Cardiac fibroblast (primary cell): Measurements from ENCODE around the gene PSMD1.

Source experiments
- DNase-seq, 2 donors: peaks; one replicate each; pipeline versions ENCODE4 v3.0.0 to v3.0.0-alpha.2; 2010; ENCODE audit warnings: low read depth in 2 of 2
- H3K4me3 ChIP-seq, 2 donors: replicated peaks in 1 of 2; 1 replicate in 1 of 2; 2 replicates in 1 of 2; pipeline ENCODE4 v1.5.1; 2011; ENCODE audit warnings: low read depth in 2 of 2, low read length in 2 of 2, mild to moderate bottlenecking in 2 of 2, moderate library complexity in 1 of 2
- TF ChIP-seq, protein P1 (sequence below): IDR thresholded peaks from one replicate; pipeline ENCODE4 v1.5.1; 2011; ENCODE audit warnings: low read depth, mild to moderate bottlenecking, low read length, inconsistent platforms

PSMD1 gene

DNA sequence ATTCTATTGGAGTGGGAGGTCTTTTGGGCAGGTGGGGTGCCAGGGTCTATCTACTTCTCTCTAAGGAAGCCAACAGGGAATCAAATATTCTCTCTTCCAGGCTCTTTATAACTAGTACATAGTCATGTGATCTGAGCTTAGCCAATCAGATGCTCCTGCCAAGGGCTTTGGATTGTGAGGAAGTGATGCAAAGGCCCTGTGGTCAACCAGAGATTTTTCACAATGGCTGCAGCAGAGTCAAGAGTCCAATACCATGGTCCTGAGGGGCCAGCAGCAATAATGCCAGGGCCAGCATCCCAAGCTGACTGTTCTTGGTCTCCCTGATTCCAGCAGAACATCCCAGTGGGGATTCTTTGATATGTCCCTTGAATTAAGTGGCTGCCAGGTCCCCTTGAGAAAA lies 27.8 kb upstream of the PSMD1 start:
- no peak overlapping the region for H3K4me3 ChIP-seq
- no peak for DNase-seq
- TF ChIP-seq, protein P1, sequence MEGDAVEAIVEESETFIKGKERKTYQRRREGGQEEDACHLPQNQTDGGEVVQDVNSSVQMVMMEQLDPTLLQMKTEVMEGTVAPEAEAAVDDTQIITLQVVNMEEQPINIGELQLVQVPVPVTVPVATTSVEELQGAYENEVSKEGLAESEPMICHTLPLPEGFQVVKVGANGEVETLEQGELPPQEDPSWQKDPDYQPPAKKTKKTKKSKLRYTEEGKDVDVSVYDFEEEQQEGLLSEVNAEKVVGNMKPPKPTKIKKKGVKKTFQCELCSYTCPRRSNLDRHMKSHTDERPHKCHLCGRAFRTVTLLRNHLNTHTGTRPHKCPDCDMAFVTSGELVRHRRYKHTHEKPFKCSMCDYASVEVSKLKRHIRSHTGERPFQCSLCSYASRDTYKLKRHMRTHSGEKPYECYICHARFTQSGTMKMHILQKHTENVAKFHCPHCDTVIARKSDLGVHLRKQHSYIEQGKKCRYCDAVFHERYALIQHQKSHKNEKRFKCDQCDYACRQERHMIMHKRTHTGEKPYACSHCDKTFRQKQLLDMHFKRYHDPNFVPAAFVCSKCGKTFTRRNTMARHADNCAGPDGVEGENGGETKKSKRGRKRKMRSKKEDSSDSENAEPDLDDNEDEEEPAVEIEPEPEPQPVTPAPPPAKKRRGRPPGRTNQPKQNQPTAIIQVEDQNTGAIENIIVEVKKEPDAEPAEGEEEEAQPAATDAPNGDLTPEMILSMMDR: no peak

DNA sequence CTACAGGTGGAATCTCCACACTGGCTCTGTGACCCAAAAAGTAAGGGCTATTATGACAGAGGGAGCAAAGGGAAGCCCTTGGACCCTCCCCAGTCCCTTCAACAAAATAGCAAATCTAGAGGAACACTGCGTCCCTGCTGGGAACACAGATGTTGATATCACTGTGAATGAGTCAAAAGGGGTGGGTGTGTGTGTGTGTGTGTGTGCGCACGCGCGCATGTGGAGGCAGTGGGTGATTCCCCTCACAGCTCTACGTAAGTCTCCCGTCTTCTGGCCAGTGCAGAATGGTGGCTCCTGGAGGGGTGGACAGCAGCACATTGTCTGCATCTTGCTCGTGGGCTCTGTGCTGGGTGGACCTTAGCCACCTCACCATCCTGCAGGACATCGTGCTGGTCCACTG lies 27.1 kb upstream of the PSMD1 start:
- no peak for DNase-seq
- TF ChIP-seq, protein P1: no peak
- no peak overlapping the region for H3K4me3 ChIP-seq

DNA sequence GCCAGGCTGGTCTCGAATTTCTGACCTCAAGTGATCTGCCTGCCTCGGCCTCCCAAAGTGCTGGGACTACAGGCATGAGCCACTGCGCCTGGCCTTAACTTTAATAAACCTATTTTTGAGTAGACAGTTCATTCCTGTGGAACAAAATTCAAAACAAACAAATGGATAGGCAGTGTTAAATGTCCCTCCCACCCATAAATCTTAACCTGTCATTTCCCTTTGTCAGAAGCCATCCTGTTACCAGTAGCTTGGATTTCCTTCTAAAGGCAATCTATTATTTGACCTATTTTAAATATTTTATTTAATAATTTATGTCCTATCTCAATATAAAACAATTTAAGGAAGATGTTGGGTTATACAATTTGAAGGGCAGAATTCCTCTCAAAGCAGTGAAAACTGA lies 25.9 kb upstream of the PSMD1 start:
- no peak overlapping the region for H3K4me3 ChIP-seq
- TF ChIP-seq, protein P1: no peak
- no peak for DNase-seq

DNA sequence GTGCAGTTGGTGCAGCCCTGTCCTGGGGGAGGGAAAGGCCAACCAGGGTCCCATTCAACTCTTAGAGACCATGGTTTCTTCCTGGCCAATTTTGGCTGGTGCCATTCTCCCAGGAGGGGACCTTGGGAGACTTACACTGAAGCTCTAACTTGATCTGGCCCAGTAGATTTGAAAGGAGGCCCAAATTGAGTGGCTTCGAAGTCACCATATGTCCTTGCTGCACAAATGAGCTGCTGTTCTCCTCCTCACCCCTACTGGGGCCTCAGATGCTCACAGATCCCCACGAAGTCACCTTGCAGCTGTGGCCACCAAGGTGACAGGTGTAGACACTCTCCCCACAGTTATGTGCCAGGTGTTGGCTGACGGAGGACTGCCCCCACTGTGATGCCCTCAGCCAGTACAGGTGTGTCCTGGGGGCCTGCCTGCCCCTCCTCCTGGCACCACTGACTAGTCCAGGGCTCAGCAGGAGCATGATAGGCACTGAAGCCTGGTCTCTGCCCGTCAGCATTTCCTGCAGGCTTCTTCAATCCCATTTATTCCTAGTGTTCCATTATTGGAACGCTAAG lies 24.0 kb upstream of the PSMD1 start:
- DNase-seq: no peak
- no peak overlapping the region for H3K4me3 ChIP-seq
- TF ChIP-seq, protein P1: no peak

DNA sequence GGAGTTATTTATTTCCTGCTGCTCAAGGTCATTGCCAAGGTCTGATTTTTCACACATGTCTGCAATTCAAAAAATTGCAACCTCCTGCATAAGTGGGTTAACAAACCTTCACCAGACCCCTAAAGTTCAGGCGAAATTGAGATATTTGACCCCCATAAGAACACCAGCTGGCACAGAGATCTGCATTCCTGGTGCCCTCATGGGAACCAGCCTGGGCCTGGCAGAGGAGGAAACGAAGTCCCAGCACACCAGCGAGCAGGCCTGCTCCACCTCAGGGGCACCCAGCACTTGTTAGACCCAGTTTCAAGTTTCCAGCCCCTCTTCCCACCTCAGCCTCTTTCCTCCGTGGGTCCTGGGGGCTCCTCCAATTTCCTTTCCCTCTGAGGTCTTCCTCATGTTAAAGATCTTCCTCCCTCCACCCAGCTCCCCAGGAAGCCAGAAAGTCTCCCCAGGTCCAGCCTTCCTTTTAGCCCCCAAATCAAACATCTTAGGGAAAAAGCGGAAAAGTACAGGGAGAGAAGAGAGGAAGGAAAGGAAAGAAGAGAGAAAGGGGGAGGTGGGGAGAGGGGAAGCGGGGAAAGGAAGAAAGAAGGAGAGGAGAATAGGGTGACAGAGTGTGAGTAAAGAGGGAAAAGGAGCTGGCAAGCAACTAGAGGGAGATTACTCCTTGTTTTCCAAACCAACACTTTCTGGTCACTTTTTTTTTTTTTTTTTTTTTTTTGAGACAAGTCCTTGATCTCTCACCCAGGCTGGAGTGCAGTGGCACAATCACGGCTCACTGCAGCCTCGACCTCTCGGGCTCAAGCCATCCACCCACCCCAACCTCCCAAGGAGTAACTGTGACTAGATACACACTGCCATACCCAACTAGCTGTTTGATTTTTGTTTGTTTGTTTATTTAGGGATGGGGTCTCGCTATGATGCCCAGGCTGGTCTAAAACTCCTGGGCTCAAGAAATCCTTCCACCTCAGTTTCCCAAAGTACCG lies 23.2 kb upstream of the PSMD1 start:
- TF ChIP-seq, protein P1: no peak
- DNase-seq: no peak
- no peak overlapping the region for H3K4me3 ChIP-seq

DNA sequence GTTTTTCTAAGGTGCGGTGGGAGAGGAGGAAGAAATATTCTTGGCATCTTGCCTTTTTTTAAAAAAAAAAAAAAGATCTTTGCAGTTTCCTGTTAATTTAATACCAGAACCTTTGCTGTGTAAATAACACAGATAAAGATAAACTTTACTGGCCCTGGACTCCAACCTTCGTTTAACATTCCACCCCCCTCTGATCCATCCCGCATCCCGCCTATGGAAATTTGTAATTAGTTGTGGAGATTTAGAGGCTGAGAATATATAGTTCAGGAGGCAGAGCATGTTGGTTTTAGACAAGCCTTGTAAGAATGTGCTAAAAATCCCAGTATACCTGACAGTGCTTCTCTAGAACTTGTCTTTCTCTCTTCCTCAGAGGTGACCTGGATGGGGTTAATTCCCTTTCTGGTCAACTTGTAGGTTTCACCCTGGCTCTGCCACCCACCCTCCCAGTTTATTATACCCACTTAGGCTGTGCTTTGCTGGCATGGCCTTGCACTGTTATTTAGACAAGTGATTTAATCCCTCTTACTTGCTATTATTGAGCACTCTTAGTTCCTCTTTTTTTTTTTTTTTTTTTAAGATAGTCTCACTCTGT lies 22.3 kb upstream of the PSMD1 start:
- H3K4me3 ChIP-seq: no peak overlapping the region
- TF ChIP-seq, protein P1: no peak
- DNase-seq: no peak
